Measurements from ENCODE around the gene GBP3. TPM values are rescaled to one million over a fixed set of nuclear protein-coding genes. Genes with fewer than 3 reads are reported as not detected.
"Not testable (repeated sequence)": the region's sequence is repeated elsewhere in the genome, so short reads cannot be mapped to it uniquely, and the experiment has no call there.

The GBP3 gene, protein sequence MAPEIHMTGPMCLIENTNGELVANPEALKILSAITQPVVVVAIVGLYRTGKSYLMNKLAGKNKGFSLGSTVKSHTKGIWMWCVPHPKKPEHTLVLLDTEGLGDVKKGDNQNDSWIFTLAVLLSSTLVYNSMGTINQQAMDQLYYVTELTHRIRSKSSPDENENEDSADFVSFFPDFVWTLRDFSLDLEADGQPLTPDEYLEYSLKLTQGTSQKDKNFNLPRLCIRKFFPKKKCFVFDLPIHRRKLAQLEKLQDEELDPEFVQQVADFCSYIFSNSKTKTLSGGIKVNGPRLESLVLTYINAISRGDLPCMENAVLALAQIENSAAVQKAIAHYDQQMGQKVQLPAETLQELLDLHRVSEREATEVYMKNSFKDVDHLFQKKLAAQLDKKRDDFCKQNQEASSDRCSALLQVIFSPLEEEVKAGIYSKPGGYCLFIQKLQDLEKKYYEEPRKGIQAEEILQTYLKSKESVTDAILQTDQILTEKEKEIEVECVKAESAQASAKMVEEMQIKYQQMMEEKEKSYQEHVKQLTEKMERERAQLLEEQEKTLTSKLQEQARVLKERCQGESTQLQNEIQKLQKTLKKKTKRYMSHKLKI
- total RNA-seq, result 6.6 TPM
- long read RNA-seq, partial matches to known transcripts, result 1 of 6 reads
- long read RNA-seq, other reads (novel, unspliced or antisense), result 3 of 6 reads

DNA sequence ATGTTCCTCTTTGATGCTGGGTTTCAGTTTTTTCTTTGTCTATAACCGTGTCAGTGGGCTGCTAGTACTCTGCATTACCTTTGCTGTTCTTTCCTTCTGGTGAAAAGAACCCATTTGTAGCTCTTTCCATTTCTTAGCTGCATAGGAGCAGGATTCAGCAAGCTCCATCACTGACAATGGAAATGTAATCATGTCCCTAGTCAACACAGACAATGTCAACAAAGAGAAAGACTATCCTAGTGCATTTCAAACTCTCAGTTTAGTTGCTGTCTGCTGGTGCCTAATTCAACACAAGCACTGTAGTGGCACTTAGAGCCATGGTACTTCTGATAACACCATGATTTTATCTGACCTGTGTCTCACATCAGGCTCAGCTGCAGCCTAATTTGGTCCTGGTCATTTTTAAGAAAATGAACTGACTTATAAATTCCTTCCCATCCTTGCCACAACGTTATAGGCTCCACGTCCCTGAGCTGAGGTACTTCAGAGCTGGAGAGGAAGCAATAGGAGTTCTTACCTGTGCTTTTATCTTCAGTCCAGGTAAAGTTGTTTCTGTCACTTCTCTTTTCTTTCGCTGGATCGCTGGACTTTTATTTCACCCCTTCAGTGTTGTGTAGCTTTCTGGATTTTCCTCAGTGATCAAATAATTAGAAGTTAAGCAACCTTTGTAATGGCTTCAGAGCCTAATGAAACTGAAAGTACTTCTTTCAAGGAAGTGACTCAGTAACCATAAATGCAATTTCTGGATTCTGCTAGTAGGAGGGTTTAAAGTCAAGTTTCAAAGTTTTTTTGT lies at the start of gene GBP3:
Gene GBP3 (minus strand): TSS at position 700 of the 793 bp plus-strand sequence. CDS start 2,145 bp downstream, outside the sequence.
- DNase-seq (ENCODE audit: low spot score), result no peak
- intact Hi-C loops (cut with DNase I), result loop anchor here (5.0 kb wide), 2 partner anchors 40 to 175 kb away; partner anchors contain the start of gene GBP4

DNA sequence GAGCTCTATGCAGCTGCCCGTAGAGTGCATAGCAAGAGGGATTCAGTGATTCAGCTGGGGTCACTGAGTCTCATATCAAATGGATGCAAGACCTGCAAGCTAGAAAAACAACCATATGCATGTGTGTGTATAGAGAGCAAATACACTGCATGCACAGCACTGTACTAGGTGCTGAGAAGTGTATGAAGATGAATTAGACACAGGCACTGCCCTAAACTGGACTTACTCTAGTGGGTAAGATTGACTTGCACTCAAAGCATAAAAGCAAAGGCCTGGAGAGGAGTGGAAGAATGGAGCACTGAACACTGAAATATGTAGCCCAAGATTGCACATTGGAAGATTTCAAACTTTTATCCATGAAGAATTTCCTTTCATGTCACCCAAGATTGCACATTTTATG lies 47.8 kb upstream of the GBP3 start:
- DNase-seq (ENCODE audit: low spot score), result no peak
- intact Hi-C loops (cut with DNase I), result no loop called here

DNA sequence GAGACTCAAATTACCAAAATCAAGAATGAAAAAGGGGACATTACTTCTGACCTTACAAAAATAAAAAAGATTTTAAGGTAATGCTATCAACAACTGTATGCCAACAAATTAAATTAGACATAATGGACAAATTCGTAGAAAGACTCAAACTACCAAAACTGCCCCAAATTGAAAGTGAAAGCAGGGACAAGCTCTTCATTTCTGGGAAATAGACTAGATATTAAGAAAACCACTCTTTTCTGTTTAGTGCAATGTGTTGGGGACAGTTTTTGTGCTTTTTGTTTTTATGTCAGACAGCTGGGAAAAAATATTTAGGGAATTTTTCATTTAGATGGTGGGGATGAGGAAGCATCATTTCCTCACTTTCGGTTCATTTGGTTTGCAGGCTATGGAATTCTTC lies 47.3 kb upstream of the GBP3 start:
- intact Hi-C loops (cut with DNase I), result loop anchor here (5.0 kb wide), 1 partner anchor 52 kb away; no protein-coding TSS in a partner anchor
- DNase-seq (ENCODE audit: low spot score), result no peak

DNA sequence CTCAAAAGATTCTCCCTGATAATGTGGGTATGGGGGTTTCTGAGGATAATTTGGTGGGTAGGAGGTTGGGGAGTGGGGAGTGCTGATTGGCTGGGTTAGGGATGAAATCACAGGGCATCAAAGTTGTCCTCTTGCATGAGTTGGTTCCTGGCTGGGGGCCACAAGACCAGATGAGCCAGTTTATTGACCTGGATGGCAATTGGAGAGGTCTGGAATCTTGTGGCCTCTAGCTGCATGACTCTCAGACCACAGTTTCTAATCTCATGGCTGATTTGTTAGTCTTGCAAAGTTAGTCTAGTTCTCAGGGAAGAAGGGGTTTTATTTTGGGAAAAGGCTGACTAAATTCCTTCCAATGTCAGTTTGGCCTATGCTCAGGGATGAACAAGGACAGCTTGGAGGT lies 45.6 kb upstream of the GBP3 start:
- intact Hi-C loops (cut with DNase I), result loop anchor here (5.0 kb wide), 1 partner anchor 54 kb away; no protein-coding TSS in a partner anchor

DNA sequence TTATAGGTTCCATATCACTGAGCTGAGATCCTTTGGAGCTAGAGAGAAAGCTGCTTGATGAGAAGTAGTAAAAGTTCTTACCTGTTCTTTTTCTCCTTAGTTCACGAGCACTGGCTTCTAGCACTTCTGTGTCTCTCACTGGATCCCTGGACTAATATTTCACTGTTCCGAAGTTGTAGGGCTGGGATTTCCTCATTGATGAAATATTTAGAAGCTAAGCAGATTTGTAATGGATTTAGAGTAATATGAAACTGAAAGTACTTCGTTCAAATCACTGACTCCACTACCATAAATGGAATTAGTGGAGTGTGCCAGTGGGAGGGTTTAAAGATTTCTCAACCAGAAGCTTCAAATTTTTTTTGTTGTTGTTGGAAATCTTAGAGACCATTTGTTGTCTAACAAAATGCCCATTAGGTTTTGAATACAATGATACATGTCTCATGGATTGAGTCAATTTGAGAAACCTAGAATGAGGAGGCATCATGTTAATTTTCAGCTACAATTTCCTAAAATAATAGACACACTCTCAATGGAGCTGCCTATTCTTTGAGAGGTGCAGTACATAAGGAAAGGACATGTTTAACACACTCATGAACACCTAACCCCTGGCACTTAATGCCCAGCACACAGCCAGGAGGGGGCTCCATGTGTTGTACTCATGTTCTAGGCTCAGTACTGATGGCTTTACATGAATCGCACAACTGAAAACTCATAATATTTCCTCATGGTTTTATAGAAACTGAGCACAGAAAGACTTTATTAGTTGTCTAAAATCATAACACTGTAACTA lies 42.6 kb upstream of the GBP3 start, which contains the start of gene GBP1:
Gene GBP1 (minus strand): TSS at position 130 of the 790 bp plus-strand sequence. CDS start 1,974 bp downstream, outside the sequence.
- no peak for DNase-seq (ENCODE audit: low spot score)
- intact Hi-C loops (cut with DNase I), result loop anchor here (2.0 to 5.0 kb wide), 2 partner anchors 57 to 134 kb away; partner anchors contain the start of gene GBP4

More for the DNA sequence above, 45.6 kb upstream of the GBP3 start:
- DNase-seq (ENCODE audit: low spot score), result no peak

DNA sequence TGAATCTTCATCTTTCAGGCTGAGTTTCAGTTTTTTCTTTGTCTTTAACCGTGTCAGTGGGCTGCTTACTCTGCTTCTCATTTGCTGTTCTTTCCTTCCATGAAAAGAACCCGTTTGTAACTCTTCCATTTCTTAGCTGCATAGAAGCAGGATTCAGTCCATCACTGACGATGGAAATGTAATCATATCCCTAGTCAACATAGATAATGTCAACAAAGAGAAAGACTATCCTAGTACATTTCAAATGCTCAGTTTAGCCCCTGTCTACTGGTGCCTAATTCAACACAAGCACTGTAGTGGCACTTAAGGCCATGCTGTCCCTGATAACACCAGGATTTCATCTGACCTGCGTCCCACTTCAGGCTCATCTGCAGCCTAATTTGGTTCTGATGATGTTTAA lies 42.0 kb upstream of the GBP3 start:
- no peak for DNase-seq (ENCODE audit: low spot score)
- intact Hi-C loops (cut with DNase I), result loop anchor here (2.0 to 5.0 kb wide), 3 partner anchors 42 to 134 kb away; partner anchors contain the start of genes GBP3 and GBP4

DNA sequence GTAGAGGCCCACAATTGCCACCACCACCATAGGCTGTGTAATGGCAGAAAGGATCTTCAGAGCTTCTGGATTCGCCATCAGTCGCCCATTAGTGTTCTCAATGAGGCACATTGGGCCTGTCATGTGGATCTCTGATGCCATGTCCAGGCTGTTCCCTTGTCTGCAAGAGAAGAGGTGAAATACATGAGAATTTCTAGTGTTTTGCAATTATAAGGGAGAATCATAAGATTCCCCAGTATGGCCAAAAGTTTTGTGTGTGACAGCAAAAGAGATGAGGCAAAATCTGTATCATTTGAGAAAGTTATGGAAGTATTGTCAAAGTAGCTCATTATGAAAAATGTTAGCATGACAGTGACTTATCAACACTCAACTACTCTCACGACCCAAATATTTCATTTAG lies 40.4 kb upstream of the GBP3 start:
- intact Hi-C loops (cut with DNase I), result loop anchor here (5.0 kb wide), 1 partner anchor 41 kb away; the partner anchor contains the start of gene GBP3
- DNase-seq (ENCODE audit: low spot score), result no peak

DNA sequence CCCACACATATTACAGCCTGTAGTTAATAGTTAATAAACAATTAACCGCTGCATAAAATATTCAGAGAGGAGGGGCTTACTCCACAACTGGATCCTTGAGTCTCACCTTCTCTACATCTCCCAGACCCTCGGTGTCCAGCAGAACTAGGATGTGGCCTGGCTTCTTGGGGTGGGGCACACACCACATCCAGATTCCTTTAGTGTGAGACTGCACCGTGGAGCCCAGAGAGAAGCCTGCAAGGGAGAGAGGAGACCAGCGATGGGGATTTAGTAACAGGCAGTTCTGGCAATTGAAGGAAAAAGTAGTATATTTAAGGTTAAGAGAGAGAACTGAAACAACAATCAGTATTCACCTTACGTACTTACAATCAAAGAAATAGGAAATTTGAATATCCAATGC lies 37.4 kb upstream of the GBP3 start:
- intact Hi-C loops (cut with DNase I), result loop anchor here (5.0 kb wide), 1 partner anchor 38 kb away; the partner anchor contains the start of gene GBP3
- DNase-seq (ENCODE audit: low spot score), result no peak

DNA sequence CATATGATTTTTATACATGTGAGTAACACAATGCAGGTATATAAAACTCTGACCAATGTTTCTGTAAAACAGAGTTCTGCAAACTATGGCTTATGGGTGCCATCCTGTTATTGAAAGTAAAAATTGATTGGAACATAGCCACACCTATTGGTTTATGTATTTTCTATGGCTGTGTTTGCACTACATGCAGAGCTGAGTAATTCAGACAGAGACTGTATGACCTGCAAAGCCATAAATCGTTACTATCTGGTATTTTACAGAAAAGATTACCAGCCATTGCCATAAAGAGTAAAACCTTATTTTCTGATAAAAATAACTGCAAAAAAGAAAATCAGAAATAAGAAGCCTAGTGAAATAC lies 29.3 kb upstream of the GBP3 start:
- DNase-seq (ENCODE audit: low spot score), result no peak
- intact Hi-C loops (cut with DNase I), result no loop called here

DNA sequence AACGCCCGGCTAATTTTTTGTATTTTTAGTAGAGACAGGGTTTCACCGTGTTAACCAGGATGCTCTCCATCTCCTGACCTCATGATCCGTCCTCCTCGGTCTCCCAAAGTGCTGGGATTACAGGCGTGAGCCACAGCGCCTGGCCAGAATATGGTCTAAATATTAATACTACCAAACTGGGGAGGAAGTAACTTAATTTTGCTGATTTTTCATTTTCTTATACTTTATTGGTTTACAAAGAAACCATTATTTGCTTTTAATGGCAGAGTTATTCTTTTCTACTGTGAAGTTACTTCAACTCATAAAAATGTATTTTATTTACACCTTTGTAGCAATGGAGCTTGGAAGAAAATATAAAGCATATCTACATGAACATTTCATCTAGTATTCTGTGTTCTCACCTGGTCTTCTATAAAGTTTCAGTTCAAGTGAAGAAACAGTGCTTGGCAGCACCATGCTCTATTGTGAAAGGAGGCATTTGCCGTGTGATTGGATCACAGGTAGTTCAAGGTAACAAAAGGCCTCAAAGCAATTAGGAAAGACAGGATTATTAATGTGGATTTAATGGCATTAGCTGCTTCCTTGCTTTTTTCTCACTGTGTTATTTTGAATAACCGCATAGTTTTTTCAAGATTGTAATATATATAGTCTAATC lies 28.8 kb upstream of the GBP3 start:
- no peak for DNase-seq (ENCODE audit: low spot score)
- intact Hi-C loops (cut with DNase I), result no loop called here

DNA sequence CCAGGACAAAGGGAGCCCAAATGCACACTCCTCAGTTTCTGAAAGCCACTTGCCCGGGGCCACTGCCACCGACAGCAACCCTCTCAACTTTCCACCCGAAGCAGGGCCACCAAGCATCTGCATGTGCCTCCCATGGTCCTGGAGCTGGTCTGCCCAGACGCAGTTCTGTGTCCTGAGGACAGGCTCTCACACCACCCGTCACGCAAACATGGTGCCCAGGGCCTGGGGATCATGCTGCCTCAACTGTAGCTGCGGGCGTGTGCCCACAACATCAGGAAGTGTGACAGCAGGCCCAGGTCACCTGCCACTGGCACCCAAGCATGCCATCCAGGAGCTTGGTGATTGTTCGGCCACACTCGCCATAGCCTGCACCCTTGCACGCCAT lies 28.0 kb upstream of the GBP3 start:
- DNase-seq (ENCODE audit: low spot score), result no peak
- intact Hi-C loops (cut with DNase I), result no loop called here

DNA sequence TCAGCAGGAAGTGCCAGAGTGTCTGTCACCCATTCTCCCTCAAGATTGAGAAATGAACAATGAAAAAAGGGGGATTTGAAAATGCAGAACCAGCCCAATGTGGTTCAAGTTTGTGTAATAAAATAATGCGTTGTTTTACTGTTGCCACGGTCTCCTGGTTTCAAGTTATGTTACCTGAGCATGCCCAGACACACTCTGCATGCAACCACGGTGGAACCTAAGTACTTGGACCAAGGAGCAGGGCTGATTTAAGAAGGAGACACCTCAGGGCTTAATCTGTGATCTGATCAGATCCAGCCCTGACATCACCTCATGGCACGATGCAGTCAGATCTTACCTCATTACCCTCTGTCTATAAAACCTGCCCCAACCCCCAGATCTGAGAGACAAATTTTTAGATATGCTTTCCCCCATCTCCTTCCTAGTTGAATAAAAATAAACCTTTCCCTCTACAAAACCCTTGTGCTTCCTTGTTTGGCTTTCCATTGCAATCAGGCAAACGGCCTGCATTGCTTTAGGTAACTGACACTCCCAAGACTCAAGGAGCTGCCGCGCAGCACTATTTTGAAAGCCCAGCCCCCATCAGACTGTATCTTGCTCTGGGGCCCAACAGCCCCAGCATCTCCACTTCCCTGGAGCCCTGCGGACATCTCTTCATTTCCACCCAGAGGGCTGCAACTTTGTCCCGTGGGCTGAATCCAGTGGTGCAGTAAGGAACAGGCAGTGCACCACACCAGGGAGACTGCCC lies 27.4 kb upstream of the GBP3 start:
- intact Hi-C loops (cut with DNase I); DNase-seq (ENCODE audit: low spot score): not testable (repeated sequence)

DNA sequence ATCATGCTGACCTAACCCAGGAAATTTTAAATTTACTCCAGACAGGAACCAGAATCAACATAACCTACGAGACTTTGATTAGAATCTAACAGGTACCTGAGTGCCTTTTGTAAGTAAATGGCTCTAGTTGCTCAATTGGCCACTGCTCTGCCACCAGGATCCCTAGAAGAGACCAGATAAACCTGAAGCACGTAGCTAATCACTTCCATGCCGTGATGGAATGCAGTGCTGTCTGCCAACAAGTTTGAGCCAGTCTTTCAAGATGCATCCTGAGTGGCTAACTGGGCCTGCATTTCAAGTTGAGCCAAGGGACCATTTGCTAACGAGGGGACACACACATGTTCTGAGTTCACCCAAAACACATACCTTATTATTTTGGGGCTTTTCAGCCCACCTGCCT lies 26.5 kb upstream of the GBP3 start:
- intact Hi-C loops (cut with DNase I); DNase-seq (ENCODE audit: low spot score): not testable (repeated sequence)

DNA sequence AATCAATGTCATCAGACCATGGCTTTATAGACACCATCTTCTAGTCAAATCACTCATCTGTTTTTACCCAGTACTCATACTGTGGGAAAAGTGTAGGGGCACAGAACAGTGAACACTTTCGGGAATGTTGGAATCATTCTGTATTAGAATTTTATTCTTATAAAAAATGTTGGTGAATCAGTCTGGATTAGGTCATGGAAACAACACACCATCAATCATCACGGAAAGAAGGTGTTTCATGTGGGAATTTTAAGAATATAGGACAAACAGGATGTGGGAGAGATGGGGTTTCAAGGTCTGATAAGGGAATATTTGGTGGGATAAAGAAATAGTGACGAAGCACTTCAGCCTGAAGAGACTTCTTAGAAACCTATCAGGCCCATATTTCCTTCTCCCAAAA lies 25.1 kb upstream of the GBP3 start:
- intact Hi-C loops (cut with DNase I), result no loop called here
- DNase-seq (ENCODE audit: low spot score), result no peak

DNA sequence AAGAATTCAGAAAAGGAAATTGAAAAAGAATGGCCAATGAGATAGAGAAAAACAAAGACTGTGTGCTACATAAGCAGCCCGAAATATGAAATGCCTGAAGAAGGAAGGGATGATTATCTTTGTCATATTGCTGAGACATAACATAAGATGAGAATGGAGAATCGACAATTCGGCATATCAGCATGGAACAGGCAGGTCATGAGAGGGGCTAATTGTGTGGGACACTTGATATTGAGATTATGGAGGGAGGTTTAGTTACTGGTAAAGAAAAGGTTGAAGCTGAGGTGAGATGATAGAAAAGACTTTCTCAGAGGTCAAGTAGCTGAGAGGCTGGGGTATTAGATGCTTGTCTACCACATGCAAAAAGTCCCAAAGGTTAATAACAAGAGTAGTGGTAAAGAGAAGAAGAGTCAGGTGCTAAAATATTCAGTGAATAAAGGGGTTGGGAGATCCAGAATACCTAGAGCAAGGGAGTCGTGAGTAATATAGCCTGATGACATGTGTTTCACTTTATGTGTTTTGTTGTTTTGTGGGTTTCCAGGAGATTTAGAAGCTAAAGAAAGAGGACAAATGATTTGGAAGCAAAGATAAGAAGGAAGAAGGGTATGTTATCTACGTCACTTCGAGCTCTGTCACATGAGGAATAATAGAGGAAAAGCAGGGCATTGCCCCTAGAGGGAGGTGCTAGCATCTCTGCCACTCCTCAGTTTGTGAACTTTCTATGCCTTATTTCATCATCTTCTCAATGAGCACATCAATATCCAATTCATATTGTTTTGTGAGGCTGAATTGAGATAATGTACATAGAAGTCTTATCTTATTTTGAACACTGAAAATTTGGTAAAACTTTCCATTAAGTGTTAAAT lies 23.9 kb upstream of the GBP3 start:
- DNase-seq (ENCODE audit: low spot score); intact Hi-C loops (cut with DNase I): not testable (repeated sequence)

DNA sequence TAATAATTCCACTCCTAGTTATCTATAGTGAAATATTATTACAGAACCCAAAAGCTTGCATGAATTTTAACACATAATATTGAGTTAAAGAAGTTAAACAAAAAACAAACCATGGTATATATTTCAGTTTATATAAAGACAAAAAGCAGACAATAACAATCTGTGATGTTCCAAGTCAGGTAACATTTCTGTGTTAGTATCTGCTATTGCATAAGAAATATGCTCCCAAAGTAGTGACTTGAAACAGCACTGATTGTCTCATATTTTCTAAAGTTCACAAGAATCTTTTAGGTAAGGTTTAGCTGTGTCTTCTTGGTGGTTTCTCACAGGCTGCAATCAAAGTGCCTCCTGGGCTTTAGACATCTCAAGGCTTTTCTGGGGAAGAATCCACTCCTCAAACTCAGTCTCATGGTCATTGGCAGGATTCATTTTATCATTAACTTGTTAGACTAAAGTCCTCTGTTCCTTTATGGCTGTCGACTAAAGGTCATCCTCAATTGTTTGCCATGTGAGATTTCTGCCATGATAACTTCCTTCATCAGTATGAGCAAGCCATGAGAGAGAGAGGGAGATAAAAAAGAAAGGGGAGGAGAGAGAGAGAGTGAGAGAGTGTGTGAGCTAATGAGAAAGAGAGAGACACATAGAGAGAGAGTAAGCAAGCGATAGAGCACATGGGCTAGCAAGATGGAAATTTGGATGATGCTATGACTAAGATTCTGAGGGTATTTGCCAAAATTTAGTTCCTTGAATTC lies 22.5 kb upstream of the GBP3 start:
- no peak for DNase-seq (ENCODE audit: low spot score)
- intact Hi-C loops (cut with DNase I), result no loop called here
